SK-N-SH (cell line): ENCODE data around the gene DGCR2. TPM values are rescaled to one million over a fixed set of nuclear protein-coding genes. Genes with fewer than 3 reads are reported as not detected.

Experiments
- CTCF ChIA-PET: fragments of 300-600, 350-600 bp; formaldehyde crosslinking; extraction: SDS; loops from one replicate; lab custom pipeline; 2021; lab: Yijun Ruan, JAX
- POLR2A ChIA-PET: fragments of 350-600 bp; sonication (Branson Sonifier 250); formaldehyde crosslinking; extraction: SDS; loops from one replicate; lab custom pipeline; 2020; ENCODE audit warnings: antibody characterized with exemption, inconsistent platforms; lab: Yijun Ruan, JAX
- DNase-seq: peaks from one replicate; pipeline ENCODE4 v3.0.0; 2012
- H2AFZ ChIP-seq: fragments of 200-600 bp; sonication (generic); 2 replicates; pipeline ENCODE4 v1.8.1; 2016; ENCODE audit warnings: antibody characterized with exemption, mild to moderate bottlenecking, low read depth
- H3F3A ChIP-seq: fragments of 200-600 bp; sonication (generic); replicated peaks from 2 replicates; pipeline ENCODE3; 2016; ENCODE audit warnings: antibody characterized with exemption, mild to moderate bottlenecking; ENCODE audit not compliant: insufficient read depth
- H3K27ac ChIP-seq, 2 experiments: fragments of 200-500 bp in 1 of 2; fragments of 200-600 bp in 1 of 2; sonication (Bioruptor generic) in 1 of 2; sonication (generic), shearing (Covaris generic) in 1 of 2; 2 replicates each; pipeline versions ENCODE4 v1.5.1 to v1.6.1; 2014 to 2016; ENCODE audit warnings: low read depth in 2 of 2, inconsistent platforms in 1 of 2, low read length in 1 of 2, mild to moderate bottlenecking in 1 of 2, mixed read lengths in 1 of 2
- H3K27me3 ChIP-seq: fragments of 200-600 bp; sonication (generic), shearing (Covaris generic); 2 replicates; pipeline ENCODE4 v1.6.1; 2016; ENCODE audit warnings: mixed run types; ENCODE audit not compliant: insufficient read depth
- H3K36me3 ChIP-seq, 2 experiments: fragments of 200-500 bp in 1 of 2; fragments of 200-600 bp in 1 of 2; sonication (Bioruptor generic) in 1 of 2; sonication (generic) in 1 of 2; replicated peaks in 1 of 2; 2 replicates each; pipeline versions ENCODE3 to v1.5.1; 2014 to 2016; ENCODE audit warnings: low read length in 1 of 2, mild to moderate bottlenecking in 1 of 2; ENCODE audit not compliant: insufficient read depth in 2 of 2, control insufficient read depth in 1 of 2
- H3K4me1 ChIP-seq, 2 experiments: fragments of 200-500 bp in 1 of 2; fragments of 200-600 bp in 1 of 2; sonication (Bioruptor generic) in 1 of 2; sonication (generic), shearing (Covaris generic) in 1 of 2; 2 replicates each; pipeline versions ENCODE4 v1.5.1 to v1.6.1; 2014 to 2016; ENCODE audit warnings: low read depth in 1 of 2, low read length in 1 of 2, mixed run types in 1 of 2; ENCODE audit not compliant: insufficient read depth in 2 of 2, control insufficient read depth in 1 of 2
- H3K4me2 ChIP-seq: fragments of 200-600 bp; sonication (generic), shearing (Covaris generic); 2 replicates; pipeline ENCODE4 v1.6.1; 2017; ENCODE audit warnings: mixed run types
- H3K4me3 ChIP-seq, 2 experiments: fragments of 200-500 bp in 1 of 2; fragments of 200-600 bp in 1 of 2; sonication (Bioruptor generic) in 1 of 2; sonication (generic), shearing (Covaris generic) in 1 of 2; 2 replicates each; pipeline versions ENCODE4 v1.5.1 to v1.8.1; 2014 to 2016; ENCODE audit warnings: low read depth in 2 of 2, inconsistent platforms in 1 of 2, low read length in 1 of 2, mild to moderate bottlenecking in 1 of 2, mixed read lengths in 1 of 2, moderate library complexity in 1 of 2
- H3K79me2 ChIP-seq: fragments of 200-600 bp; sonication (generic); 2 replicates; pipeline ENCODE4 v1.8.1; 2017; ENCODE audit warnings: mild to moderate bottlenecking; ENCODE audit not compliant: insufficient read depth
- H3K9ac ChIP-seq: fragments of 200-600 bp; sonication (generic); 2 replicates; pipeline ENCODE4 v1.6.1; 2017; ENCODE audit warnings: mixed run types
- H3K9me2 ChIP-seq: fragments of 200-600 bp; sonication (generic); 2 replicates; pipeline ENCODE4 v1.6.1; 2017; ENCODE audit warnings: mixed run types
- H3K9me3 ChIP-seq: fragments of 200-600 bp; sonication (generic); 2 replicates; pipeline ENCODE4 v1.6.1; 2017; ENCODE audit warnings: mixed run types, mild to moderate bottlenecking, moderate library complexity
- H4K20me1 ChIP-seq: fragments of 200-600 bp; sonication (generic); 2 replicates; pipeline ENCODE4 v1.6.1; 2017; ENCODE audit warnings: mild to moderate bottlenecking, mixed run types; ENCODE audit not compliant: insufficient read depth
- CHD2 ChIP-seq: fragments of 150-350 bp; IDR thresholded peaks from 2 replicates; pipeline ENCODE4 v1.6.1; 2018; ENCODE audit warnings: low read length; ENCODE audit not compliant: partially characterized antibody
- ELF1 ChIP-seq: IDR thresholded peaks from 2 replicates; pipeline ENCODE4 v1.4.0; 2012
- EP300 ChIP-seq, 2 experiments: IDR thresholded peaks; 2 replicates each; pipeline versions ENCODE4 v1.4.0 to v1.6.1; 2012; ENCODE audit warnings: borderline replicate concordance in 1 of 2, low read depth in 1 of 2, low read length in 1 of 2
- EZH2phosphoT487 ChIP-seq: fragments of 200-600 bp; sonication (generic); IDR thresholded peaks from 2 replicates; pipeline ENCODE4 v1.6.1; 2017; ENCODE audit warnings: low read depth, mixed run types, mild to moderate bottlenecking, antibody characterized with exemption, moderate library complexity, borderline replicate concordance
- FOSL2 ChIP-seq: IDR thresholded peaks from 2 replicates; pipeline ENCODE4 v1.4.0; 2012; ENCODE audit warnings: low read depth, mild to moderate bottlenecking, moderate library complexity, borderline replicate concordance
- GABPA ChIP-seq: IDR thresholded peaks from 2 replicates; pipeline ENCODE4 v1.4.0; 2012; ENCODE audit warnings: low read depth, mild to moderate bottlenecking
- IRF3 ChIP-seq: fragments of 150-350 bp; IDR thresholded peaks from 2 replicates; pipeline ENCODE4 v1.6.1; 2016; ENCODE audit warnings: mild to moderate bottlenecking, low read depth, low read length
- MEF2A ChIP-seq: IDR thresholded peaks from 2 replicates; pipeline ENCODE4 v1.4.0; 2012; ENCODE audit warnings: low read depth, borderline replicate concordance
- NRF1 ChIP-seq: IDR thresholded peaks from 2 replicates; pipeline ENCODE4 v1.6.1; 2012; ENCODE audit warnings: low read depth, mild to moderate bottlenecking, low read length
- POLR2AphosphoS5 ChIP-seq: IDR thresholded peaks from 2 replicates; pipeline ENCODE4 v1.6.1; 2012; ENCODE audit warnings: low read depth, low read length
- RAD21 ChIP-seq: IDR thresholded peaks from 2 replicates; pipeline ENCODE4 v1.6.1; 2012; ENCODE audit warnings: mild to moderate bottlenecking, low read length
- RCOR1 ChIP-seq: fragments of 150-350 bp; IDR thresholded peaks from 2 replicates; pipeline ENCODE4 v1.6.1; 2017; ENCODE audit warnings: antibody characterized with exemption, low read length
- REST ChIP-seq: IDR thresholded peaks from 2 replicates; pipeline ENCODE4 v1.6.1; 2012; ENCODE audit warnings: mild to moderate bottlenecking, low read depth, low read length, moderate library complexity
- RFX5 ChIP-seq: IDR thresholded peaks from 2 replicates; pipeline ENCODE4 v1.6.1; 2012; ENCODE audit warnings: mild to moderate bottlenecking, improper control_type of control experiment, low read length
- SMC3 ChIP-seq: IDR thresholded peaks from 2 replicates; pipeline ENCODE4 v1.6.1; 2012; ENCODE audit warnings: low read depth, low read length, improper control_type of control experiment
- TCF12 ChIP-seq: IDR thresholded peaks from 2 replicates; pipeline ENCODE4 v1.4.0; 2012
- TEAD4 ChIP-seq: IDR thresholded peaks from 2 replicates; pipeline ENCODE4 v1.4.0; 2012; ENCODE audit warnings: mild to moderate bottlenecking, borderline replicate concordance; ENCODE audit not compliant: insufficient read depth
- WGBS: methylation state at CpG from one replicate; pipeline ENCODE4 v1.1.6; 2017; ENCODE audit warnings: low lambda C conversion rate; 5-methylcytosine and 5-hydroxymethylcytosine counted together
- polyA plus RNA-seq, 3 experiments: library from polyadenylated mRNA; depleted of rRNA; stranded (reverse); fragments of >200 nt; gene quantifications; 2 replicates each; pipeline ENCODE4 v1.2.3, GENCODE V29; 2012
- TF ChIP-seq, protein P1 (sequence below): IDR thresholded peaks from 2 replicates; pipeline ENCODE4 v1.4.0; 2012; ENCODE audit warnings: low read depth, borderline replicate concordance

Gene DGCR2
- polyA plus RNA-seq, 1 of the 3 experiments (the other 2 are of a cell fraction): 30.4 TPM

- Histone ChIP-seq H3K4me1 (peaks cover 0 to 5% of the 10 kb centered on the region in 2 experiments; a peak in 1 of 4 replicates), H3F3A (no peaks in the 10 kb centered on the region), H3K4me3 (no peak overlapping the region), H3K79me2 (peaks cover 91% of the 10 kb centered on the region), H3K9me3 (no peaks in the 10 kb centered on the region), H3K9me2 (no peaks in the 10 kb centered on the region), H2AFZ (no peak overlapping the region), H3K4me2 (no peak overlapping the region), H3K36me3 (no peaks in the 10 kb centered on the region), H4K20me1 (peaks cover 61% of the 10 kb centered on the region), H3K9ac (no peak overlapping the region), H3K27me3 (no peaks in the 10 kb centered on the region), H3K27ac (no peak overlapping the region)
- TF ChIP-seq TCF12: no peak
- TF ChIP-seq EP300 (IDR thresholded peaks at IDR 0.05; ENCODE audit: borderline replicate concordance in 1 of 2, low read depth in 1 of 2, low read length in 1 of 2): no peak
- no peak for TF ChIP-seq GABPA
- TF ChIP-seq RCOR1: no peak
- no peak for TF ChIP-seq IRF3
- TF ChIP-seq FOSL2: no peak
- WGBS: 74% methylated on average over 4 of the region's 5 CpGs
- DNase-seq: no peak
- POLR2A ChIA-PET: no interaction called here
- CTCF ChIA-PET: interaction anchor here (4.7 kb wide), 1 partner anchor 14 kb away, joined by 14 read pairs; no protein-coding TSS in a partner anchor
These were observed 18.1 kb downstream of the DGCR2 start for GRCh38 chr22:19103880-19104821.

- no peaks in the 10 kb centered on the region for H3F3A ChIP-seq
- peaks cover 35% of the 10 kb centered on the region for H4K20me1 ChIP-seq
- no peaks in the 10 kb centered on the region for H3K9me2 ChIP-seq
- DNase-seq: no peak
- no peaks in the 10 kb centered on the region for H3K9me3 ChIP-seq
- no peak overlapping the region for H3K9ac ChIP-seq
- no peak overlapping the region for H3K4me2 ChIP-seq
- no peak overlapping the region for H3K4me3 ChIP-seq
- ChIA-PET POLR2A (no interaction called here), CTCF (no interaction called here)
- peaks cover 78% of the 10 kb centered on the region for H3K79me2 ChIP-seq
- WGBS: 88% methylated on average over 4 of the region's 4 CpGs
- H3K27ac ChIP-seq: no peak overlapping the region
- no peak overlapping the region for H2AFZ ChIP-seq
- no peaks in the 10 kb centered on the region; a peak in 1 of 4 replicates for H3K4me1 ChIP-seq
- H3K36me3 ChIP-seq: no peaks in the 10 kb centered on the region
- no peaks in the 10 kb centered on the region for H3K27me3 ChIP-seq
- TF ChIP-seq RAD21 (no peak), RFX5 (no peak), REST (no peak), CHD2 (no peak), EZH2phosphoT487 (no peak), POLR2AphosphoS5 (no peak), TEAD4 (no peak), FOSL2 (no peak), ELF1 (no peak), MEF2A (no peak), SMC3 (no peak), EP300 (IDR thresholded peaks at IDR 0.05; ENCODE audit: borderline replicate concordance in 1 of 2, low read depth in 1 of 2, low read length in 1 of 2) (no peak), RCOR1 (no peak), NRF1 (no peak), IRF3 (no peak)
- TF ChIP-seq, protein P1, sequence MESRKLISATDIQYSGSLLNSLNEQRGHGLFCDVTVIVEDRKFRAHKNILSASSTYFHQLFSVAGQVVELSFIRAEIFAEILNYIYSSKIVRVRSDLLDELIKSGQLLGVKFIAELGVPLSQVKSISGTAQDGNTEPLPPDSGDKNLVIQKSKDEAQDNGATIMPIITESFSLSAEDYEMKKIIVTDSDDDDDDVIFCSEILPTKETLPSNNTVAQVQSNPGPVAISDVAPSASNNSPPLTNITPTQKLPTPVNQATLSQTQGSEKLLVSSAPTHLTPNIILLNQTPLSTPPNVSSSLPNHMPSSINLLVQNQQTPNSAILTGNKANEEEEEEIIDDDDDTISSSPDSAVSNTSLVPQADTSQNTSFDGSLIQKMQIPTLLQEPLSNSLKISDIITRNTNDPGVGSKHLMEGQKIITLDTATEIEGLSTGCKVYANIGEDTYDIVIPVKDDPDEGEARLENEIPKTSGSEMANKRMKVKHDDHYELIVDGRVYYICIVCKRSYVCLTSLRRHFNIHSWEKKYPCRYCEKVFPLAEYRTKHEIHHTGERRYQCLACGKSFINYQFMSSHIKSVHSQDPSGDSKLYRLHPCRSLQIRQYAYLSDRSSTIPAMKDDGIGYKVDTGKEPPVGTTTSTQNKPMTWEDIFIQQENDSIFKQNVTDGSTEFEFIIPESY: no peak
These were observed 24.1 kb downstream of the DGCR2 start for GRCh38 chr22:19098157-19098556.
